Suppressor macrophage treated with lipopolysaccharide for 1 hour (primary cell): Measurements from ENCODE around the gene GNL2.
"Not testable (repeated sequence)": the region's sequence is repeated elsewhere in the genome, so short reads cannot be mapped to it uniquely, and the experiment has no call there.

Source experiments
- DNase-seq, 3 donors: peaks; one replicate each; pipeline ENCODE4 v3.0.0-alpha.2; 2020 to 2022

GNL2 gene

DNA sequence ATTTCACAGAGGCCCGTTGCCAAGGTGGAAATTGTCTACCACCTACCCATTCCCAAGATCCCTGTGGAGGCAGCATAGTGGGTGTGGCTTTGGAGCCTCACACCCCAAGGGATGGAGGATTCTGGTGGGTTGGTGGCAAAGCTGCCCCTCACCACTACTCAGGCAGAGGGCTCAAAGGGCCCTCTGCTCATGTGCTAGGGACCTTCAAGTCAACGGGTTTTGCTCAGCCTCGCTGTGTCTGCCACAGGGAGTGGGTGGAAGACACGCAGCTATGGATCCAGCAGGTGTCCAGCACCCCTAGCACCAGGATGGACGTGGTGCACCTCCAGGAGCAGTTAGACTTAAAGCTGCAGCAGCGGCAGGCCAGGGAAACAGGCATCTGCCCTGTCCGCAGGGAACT, 36.7 kb downstream of the GNL2 start:
- no peak for DNase-seq

- no peak for DNase-seq
These were observed 37.3 kb downstream of the GNL2 start for GRCh38 chr1:37558411-37558810.

DNA sequence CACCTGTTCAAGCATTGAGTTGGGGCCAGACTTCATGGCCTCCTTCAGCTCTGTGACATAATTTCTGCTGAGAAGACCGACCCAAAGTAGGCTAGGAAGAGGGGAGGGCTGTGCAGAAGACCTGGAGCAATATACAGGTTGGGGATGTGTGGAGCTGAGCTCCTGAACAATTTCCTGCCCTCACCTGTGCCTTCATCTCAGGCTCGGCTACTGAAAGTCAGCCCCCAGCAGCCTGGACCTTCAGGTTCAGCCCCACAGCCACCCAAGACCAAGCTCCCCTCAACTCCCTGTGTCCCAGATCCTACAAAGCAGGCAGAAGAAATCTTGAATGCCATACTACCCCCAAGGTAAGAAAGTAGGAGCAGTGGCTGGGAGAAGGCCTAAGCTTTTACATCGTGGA, 38.3 kb downstream of the GNL2 start:
- DNase-seq = no peak

DNA sequence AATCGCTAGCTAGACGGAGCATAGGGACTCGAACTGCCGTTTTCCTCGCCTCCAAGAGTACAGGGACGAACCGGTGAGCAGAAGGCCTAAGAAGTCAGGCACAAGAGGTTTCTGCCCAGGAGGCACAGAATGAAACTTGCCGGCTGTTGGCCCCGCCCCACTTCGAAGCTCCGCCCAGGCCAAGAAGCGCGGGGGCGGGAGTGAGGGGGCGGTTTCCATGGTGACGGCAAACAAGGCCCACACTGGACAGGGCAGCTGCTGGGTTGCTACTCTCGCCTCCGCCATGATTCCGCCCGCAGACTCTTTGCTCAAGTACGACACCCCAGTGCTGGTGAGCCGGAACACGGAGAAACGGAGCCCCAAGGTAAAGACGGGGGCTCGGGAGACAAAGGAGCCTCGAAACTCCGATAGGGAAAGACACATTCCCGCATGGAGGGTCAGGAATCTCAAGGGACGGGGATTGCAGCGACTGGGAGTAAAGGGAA, 39.0 kb downstream of the GNL2 start, which contains the start of gene DNALI1:
DNALI1 (plus strand) TSS at position 229 of the 485 bp plus-strand sequence; CDS start at position 284, 55 bp downstream.
- DNase-seq = peak; percentile 58 to 79 (median 60)

GRCh38 chr1:37553927-37554808, 41.6 kb downstream of the GNL2 start, which contains the start of gene SNIP1:
SNIP1 (minus strand) TSS chr1:37554293; CDS start chr1:37554229, 64 bp downstream.
- peak; percentile 95 to 97 (median 96) for DNase-seq

GRCh38 chr1:37553598-37553926, 42.2 kb downstream of the GNL2 start:
- peak in 1 of 3 donors; percentile 4 for DNase-seq

GRCh38 chr1:37549341-37549740, 46.4 kb downstream of the GNL2 start:
- no peak for DNase-seq

DNA sequence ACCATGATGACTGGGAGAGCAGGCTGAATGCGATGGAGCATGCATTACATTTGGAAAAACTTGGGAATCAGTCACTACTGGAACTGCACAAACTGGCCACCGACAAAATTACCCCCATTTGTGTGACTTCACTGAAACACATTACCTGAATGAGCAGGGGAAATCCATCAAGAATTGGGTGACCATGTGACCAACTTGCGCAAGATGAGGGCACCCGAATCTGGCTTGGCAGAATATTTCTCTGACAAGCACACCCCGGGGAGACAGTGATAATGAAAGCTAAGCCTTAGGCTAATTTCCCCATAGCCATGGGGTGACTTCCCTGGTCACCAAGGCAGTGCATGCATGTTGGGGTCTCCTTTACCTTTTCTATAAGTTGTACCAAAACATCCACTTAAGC, 50.7 kb downstream of the GNL2 start:
- DNase-seq = no peak

- no peak for DNase-seq
These were observed 51.2 kb downstream of the GNL2 start for GRCh38 chr1:37544530-37544929.

GRCh38 chr1:37540036-37540785, 55.5 kb downstream of the GNL2 start:
- DNase-seq = no peak

- DNase-seq = not testable (repeated sequence)
These were observed 56.6 kb downstream of the GNL2 start for GRCh38 chr1:37539154-37539553.

DNA sequence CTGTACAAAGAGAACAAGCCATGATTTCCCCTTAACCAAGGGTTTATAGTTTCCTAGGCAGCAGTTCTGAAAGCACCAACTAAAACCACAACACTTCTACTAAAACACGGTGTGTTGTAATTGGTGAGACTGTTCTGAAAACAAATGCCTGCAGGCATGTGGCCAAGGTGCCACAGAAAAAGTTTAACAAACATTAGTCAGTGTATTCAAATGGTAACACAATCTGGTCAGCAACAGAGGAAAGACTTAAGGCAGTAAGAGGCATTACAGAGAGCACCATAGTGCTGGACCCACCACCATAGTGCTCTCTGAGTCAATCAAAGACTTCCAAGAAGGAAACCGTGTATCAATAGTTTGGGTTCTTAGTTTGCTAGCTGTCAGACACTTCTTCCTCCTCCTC, 58.4 kb downstream of the GNL2 start:
- no peak for DNase-seq

DNA sequence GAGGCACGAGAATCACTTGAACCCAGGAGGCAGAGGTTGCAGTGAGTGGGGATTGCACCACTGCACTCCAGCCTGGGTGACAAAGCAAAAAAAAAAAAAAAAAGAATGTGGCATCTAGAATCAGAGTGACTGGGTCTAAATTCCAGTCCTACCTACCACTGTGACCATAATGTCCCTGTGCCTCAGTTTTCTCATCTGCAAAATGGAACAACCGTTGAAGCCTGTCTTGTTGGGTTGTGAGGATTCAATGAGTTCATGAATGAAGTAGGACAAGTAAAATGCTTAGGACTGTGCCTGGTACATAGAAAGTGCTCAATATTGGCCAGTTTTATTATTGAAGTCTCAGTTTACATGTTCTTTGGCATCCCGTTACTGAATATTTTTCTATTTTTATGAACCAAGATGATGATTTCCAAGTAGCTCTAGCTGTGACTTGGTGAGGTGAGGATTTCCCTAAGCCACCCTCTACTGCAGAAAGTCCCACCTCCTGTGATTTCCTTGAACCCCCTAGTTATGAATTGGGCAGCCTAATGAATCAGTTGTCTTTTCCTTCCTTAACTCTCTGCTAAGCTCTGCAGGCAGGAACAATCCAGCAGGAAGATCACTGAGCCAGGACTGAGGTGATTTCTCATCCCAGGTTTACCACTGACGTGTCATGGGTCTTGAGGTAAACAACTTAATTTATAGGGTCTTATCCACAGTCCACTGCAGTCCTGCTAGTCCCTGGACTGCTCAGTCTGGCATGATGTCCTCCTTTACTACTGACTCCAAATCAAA, 62.2 kb downstream of the GNL2 start:
- no peak for DNase-seq

DNA sequence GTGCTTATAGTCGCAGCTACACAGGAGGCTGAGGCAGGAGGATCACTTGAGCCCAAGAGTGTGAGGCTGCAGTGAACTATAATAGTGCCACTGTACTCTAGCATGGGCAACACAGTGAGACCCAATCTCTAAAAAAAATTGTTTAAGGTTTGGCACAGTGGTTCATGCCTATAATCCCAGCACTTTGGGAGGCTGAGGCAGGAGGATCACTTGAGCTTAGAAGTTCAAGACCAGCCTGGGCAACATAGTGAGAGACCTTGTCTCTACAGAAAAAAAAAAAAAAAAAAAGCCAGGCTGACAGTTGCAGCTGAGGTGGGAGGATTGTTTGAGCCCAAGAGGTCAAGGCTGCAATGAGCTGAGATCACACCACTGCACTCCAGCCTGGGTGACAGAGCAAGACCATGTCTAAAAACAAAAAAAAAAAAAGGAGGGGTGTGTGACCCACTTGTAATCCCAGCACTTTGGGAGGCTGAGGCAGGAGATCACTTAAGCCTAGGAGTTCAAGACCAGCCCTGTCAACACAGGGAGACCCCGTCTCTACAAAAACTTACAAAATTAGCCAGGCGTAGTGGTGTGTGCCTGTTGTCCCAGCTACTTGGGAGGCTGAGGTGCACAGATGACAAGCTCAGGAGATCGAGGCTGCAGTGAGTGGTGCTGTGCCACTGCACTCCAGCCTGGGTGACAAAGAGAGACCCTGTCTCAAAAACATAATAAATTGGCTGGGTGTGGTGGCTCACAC, 63.1 kb downstream of the GNL2 start:
- not testable (repeated sequence) for DNase-seq

DNA sequence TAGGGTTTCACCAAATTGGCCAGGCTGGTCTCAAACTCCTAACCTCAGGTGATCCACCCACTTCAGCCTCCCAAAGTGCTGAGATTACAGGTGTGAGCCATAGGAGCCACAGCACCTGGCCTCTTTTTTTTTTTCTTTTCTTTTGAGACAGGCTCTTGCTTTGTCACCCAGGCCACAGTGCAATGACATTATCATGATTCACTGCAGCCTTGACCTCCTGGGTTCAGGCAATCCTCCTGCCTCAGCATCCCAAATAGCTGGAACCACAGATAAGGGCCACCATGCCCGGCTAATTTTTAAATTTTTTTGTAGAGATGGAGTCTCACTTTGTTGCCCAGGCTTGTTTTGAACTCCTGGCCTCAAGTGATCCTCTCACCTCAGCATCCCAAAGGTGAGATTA, 65.8 kb downstream of the GNL2 start:
- DNase-seq = not testable (repeated sequence)

DNA sequence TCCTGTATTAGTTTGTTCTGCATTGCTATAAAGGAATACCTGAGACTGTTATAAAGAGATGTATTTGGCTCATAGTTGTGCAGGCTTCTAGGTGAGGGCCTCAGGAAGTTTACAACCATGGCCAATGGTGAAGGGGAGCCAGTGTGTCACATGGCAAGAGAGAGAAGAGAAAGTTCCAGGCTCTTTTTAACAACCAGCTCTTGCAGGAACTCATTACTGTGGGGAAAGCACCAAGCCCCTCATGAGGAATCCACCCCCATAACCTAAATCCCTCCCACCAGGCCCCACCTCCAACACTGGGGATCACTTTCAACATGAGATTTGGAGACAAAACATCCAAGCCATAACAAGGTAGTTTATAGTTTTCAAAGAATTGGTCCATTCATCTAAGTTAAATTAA, 76.1 kb downstream of the GNL2 start:
- no peak for DNase-seq

GRCh38 chr1:37518929-37519328, 76.8 kb downstream of the GNL2 start:
- DNase-seq = not testable (repeated sequence)

DNA sequence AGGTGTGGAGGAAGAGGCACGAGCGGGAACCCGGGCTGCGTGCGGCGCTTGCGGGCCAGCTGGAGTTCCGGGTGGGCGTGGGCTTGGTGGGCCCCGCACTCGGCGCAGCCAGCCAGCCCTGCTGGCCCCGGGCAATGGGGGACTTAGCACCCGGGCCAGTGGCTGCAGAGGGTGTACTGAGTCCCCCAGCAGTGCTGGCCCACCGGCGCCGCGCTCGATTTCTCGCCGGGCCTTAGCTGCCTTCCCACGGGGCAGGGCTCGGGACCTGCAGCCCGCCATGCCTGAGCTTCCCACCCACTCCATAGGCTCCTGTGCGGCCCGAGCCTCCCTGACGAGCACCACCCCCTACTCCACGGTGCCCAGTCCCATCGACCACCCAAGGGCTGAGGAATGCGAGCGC, 77.5 kb downstream of the GNL2 start:
- not testable (repeated sequence) for DNase-seq

DNA sequence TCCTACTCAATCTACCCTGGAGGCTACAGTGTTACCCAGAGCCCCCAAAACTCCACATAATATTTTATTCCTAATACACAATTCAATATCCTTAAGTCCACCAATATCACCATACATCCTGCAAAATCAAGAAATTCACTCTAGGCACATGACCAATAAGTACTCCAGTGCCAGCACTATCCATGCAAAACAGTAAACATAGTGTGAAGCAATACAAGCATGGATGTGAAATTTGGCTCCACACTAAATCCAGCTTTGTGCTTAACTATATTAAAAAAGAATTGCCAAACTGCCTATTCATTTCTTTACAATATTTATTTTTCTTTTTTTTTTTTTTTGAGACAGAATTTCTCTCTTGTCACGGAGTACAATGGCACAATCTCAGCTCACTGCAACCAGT, 78.2 kb downstream of the GNL2 start:
- no peak for DNase-seq
